Mucosa of stomach (tissue), 1 donor: Measurements from ENCODE around the gene ECHS1.
"Not testable (repeated sequence)": the region's sequence is repeated elsewhere in the genome, so short reads cannot be mapped to it uniquely, and the experiment has no call there.

Experiments
- H3K27me3 ChIP-seq: one replicate; pipeline ENCODE4 v1.7.0; 2013; ENCODE audit warnings: mild to moderate bottlenecking, low read length; ENCODE audit not compliant: control insufficient read depth, insufficient read depth
- H3K36me3 ChIP-seq: one replicate; pipeline ENCODE4 v1.7.0; 2013; ENCODE audit warnings: low read length; ENCODE audit not compliant: control insufficient read depth, insufficient read depth
- H3K4me1 ChIP-seq: one replicate; pipeline ENCODE4 v1.7.0; 2013; ENCODE audit warnings: mild to moderate bottlenecking, low read length; ENCODE audit not compliant: control insufficient read depth, insufficient read depth
- H3K4me3 ChIP-seq: one replicate; pipeline ENCODE4 v1.7.0; 2013; ENCODE audit warnings: low read length
- H3K9ac ChIP-seq: one replicate; pipeline ENCODE4 v1.7.0; 2013; ENCODE audit warnings: mild to moderate bottlenecking, low read length, moderate library complexity
- H3K9me3 ChIP-seq: one replicate; pipeline ENCODE4 v1.7.0; 2013; ENCODE audit warnings: mild to moderate bottlenecking, low read length, moderate library complexity; ENCODE audit not compliant: control insufficient read depth
- donor health status: Pancreatic carcinoma.

ECHS1 gene

GRCh38 chr10:133370030-133370786 lies 2.9 kb downstream of the ECHS1 start:
- Histone ChIP-seq H3K27me3 (no peaks in the 10 kb centered on the region), H3K9ac (no peak overlapping the region), H3K36me3 (peaks cover 23% of the 10 kb centered on the region), H3K4me3 (no peak overlapping the region), H3K9me3 (no peaks in the 10 kb centered on the region), H3K4me1 (peaks cover 12% of the 10 kb centered on the region)

- Histone ChIP-seq H3K36me3 (peaks cover 24% of the 10 kb centered on the region), H3K9me3 (no peaks in the 10 kb centered on the region), H3K9ac (no peak overlapping the region), H3K27me3 (no peaks in the 10 kb centered on the region), H3K4me3 (no peak overlapping the region), H3K4me1 (peaks cover 16% of the 10 kb centered on the region)
Observed at GRCh38 chr10:133368153-133368552, 5.0 kb downstream of the ECHS1 start.

GRCh38 chr10:133367461-133367860 lies 5.7 kb downstream of the ECHS1 start:
- not testable (repeated sequence) for H3K9ac ChIP-seq, H3K4me3 ChIP-seq, H3K9me3 ChIP-seq, H3K27me3 ChIP-seq
- Histone ChIP-seq H3K36me3 (peaks cover 24% of the 10 kb centered on the region), H3K4me1 (peaks cover 16% of the 10 kb centered on the region)

GRCh38 chr10:133366751-133367150 lies 6.4 kb downstream of the ECHS1 start:
- Histone ChIP-seq H3K4me3 (no peak overlapping the region), H3K36me3 (peaks cover 24% of the 10 kb centered on the region), H3K4me1 (peaks cover 16% of the 10 kb centered on the region), H3K27me3 (no peaks in the 10 kb centered on the region), H3K9me3 (no peaks in the 10 kb centered on the region), H3K9ac (no peak overlapping the region)

GRCh38 chr10:133366130-133366478 lies 7.0 kb downstream of the ECHS1 start:
- Histone ChIP-seq H3K27me3 (no peaks in the 10 kb centered on the region), H3K36me3 (peaks cover 24% of the 10 kb centered on the region), H3K4me1 (peaks cover 16% of the 10 kb centered on the region), H3K9ac (no peak overlapping the region), H3K9me3 (no peaks in the 10 kb centered on the region), H3K4me3 (no peak overlapping the region)

GRCh38 chr10:133365461-133366129 lies 7.6 kb downstream of the ECHS1 start:
- H3K9ac ChIP-seq = no peak overlapping the region
- no peak overlapping the region for H3K4me3 ChIP-seq
- H3K4me1 ChIP-seq = peaks cover 16% of the 10 kb centered on the region
- H3K27me3 ChIP-seq = no peaks in the 10 kb centered on the region
- H3K9me3 ChIP-seq = no peaks in the 10 kb centered on the region
- H3K36me3 ChIP-seq = peaks cover 24% of the 10 kb centered on the region

GRCh38 chr10:133364645-133365431 lies 8.3 kb downstream of the ECHS1 start:
- no peaks in the 10 kb centered on the region for H3K9me3 ChIP-seq
- no peak overlapping the region for H3K9ac ChIP-seq
- H3K27me3 ChIP-seq = no peaks in the 10 kb centered on the region
- H3K36me3 ChIP-seq = peaks cover 24% of the 10 kb centered on the region
- no peak overlapping the region for H3K4me3 ChIP-seq
- peaks cover 24% of the 10 kb centered on the region for H3K4me1 ChIP-seq

GRCh38 chr10:133362846-133363245 lies 10.3 kb downstream of the ECHS1 start:
- Histone ChIP-seq H3K36me3 (peaks cover 16% of the 10 kb centered on the region), H3K4me1 (peaks cover 35% of the 10 kb centered on the region), H3K27me3 (no peaks in the 10 kb centered on the region), H3K9ac (no peak overlapping the region), H3K9me3 (no peaks in the 10 kb centered on the region), H3K4me3 (no peak overlapping the region)

GRCh38 chr10:133361773-133362441 lies 11.2 kb downstream of the ECHS1 start:
- Histone ChIP-seq H3K36me3 (peaks cover 16% of the 10 kb centered on the region), H3K27me3 (peaks cover 5% of the 10 kb centered on the region), H3K4me3 (no peak overlapping the region), H3K9me3 (no peaks in the 10 kb centered on the region), H3K4me1 (peaks cover 40% of the 10 kb centered on the region), H3K9ac (no peak overlapping the region)

GRCh38 chr10:133361227-133361626 lies 11.9 kb downstream of the ECHS1 start:
- H3K4me3 ChIP-seq = no peak overlapping the region
- peaks cover 45% of the 10 kb centered on the region for H3K4me1 ChIP-seq

GRCh38 chr10:133359972-133360610 lies 13.1 kb downstream of the ECHS1 start:
- Histone ChIP-seq H3K27me3 (peaks cover 6% of the 10 kb centered on the region), H3K9me3 (no peaks in the 10 kb centered on the region), H3K4me3 (no peak overlapping the region), H3K36me3 (no peaks in the 10 kb centered on the region), H3K9ac (no peak overlapping the region), H3K4me1 (peaks cover 37% of the 10 kb centered on the region)

More at GRCh38 chr10:133361227-133361626, 11.9 kb downstream of the ECHS1 start:
- H3K9me3 ChIP-seq = no peaks in the 10 kb centered on the region
- H3K27me3 ChIP-seq = peaks cover 6% of the 10 kb centered on the region
- H3K9ac ChIP-seq = no peak overlapping the region
- peaks cover 10% of the 10 kb centered on the region for H3K36me3 ChIP-seq
